ENCODE results near the gene MCTP1. TPM values are rescaled to one million over a fixed set of nuclear protein-coding genes. Genes with fewer than 3 reads are reported as not detected.

MCTP1 gene
- total RNA-seq, 1 donor from 2014 or later: 9.9 TPM

DNA sequence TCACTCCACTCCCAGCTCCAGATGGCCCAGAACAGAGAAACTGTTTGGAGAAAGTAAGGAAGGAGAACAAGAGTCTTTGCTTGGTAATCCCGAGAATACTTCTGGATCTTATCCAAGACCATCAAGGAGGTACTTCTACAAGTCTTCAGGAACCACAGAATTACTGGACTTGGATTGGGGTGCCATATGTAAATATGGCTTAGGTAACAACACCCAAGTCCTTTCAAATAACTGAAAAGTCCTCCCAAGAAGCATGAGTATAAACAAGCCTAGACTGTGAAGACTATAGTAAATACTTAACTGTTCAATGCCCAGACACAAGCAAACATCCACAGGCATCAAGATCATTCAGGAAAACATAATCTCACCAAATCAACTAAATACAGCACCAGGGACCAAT, 170.0 kb downstream of the MCTP1 start:
- no peak for DNase-seq (ENCODE audit: low spot score)

DNA sequence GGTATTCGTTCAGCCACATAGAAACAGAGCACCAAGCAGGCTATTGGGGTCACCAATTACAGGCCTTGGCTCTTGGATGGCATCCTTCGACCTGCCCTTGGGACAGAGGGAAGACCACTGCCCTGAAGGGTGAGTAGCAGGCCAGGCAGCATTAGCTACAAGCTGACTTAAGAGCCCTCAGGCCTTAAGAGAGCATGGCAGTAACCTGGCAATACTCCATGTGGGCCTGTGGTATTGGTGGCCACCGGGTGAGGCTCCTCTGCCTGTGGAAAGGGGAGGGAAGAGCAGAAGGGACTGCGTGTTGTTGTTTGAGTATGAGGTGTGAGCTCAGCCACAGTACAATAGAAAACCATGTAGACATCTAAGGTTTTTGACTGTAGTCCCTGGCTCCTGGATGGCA, 170.6 kb downstream of the MCTP1 start:
- DNase-seq (ENCODE audit: low spot score): no peak

DNA sequence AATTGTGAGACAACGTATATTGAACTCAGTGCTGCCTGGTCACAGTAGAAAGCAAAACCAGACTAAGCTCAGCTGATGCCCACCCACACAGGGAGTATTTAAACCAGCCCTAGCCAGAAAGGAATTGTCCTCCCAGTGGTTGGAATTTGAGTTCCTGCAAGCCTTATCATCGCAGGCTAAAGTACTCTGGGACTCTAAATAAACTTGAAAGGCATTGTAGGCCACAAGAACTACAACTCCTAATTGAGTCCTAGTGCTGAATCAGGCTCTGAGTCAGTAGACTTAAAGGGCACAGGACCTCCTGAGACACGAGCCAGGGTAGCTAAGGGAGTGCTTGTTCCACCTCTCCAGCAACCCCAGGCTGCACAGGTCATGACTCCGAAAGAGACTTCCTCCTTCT, 171.4 kb downstream of the MCTP1 start:
- DNase-seq (ENCODE audit: low spot score): no peak

DNA sequence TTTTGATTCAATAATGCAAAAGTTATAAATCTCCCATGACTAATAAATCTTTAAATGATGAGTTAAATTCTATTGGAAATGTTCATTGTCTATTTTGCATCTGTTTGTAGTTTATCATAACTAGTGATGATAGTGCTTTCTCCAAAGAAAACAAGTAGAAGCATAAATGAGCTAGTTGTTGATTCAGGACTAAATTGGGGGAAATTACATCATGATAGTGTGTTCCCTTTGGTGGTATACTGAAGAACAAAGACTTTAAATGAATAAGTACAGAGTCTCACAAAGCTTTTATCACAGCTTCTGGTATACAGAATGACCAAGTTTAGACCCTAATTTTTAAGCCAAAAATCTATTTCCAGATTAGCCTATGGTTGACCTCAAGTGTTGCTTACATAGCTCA, 173.8 kb downstream of the MCTP1 start:
- DNase-seq (ENCODE audit: low spot score): no peak

DNA sequence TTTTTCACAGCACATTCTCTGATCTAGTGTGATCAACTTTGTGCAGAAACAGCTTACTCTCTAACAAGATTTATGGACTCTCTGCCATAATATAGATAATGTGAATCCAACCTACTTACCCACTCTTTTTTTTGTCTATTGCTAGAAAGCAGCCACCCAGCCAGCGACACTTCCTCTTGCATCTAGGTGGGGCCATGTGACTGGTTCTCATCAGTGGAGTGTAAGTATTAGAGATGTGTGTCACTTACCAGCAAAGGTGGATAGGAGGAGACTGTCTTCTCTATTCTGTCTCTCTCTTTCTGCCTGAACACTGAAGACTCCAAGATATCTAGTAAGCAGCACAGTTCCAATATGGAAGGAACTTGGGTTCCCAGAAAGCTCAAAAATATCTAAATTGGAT, 174.8 kb downstream of the MCTP1 start:
- no peak for DNase-seq (ENCODE audit: low spot score)

DNA sequence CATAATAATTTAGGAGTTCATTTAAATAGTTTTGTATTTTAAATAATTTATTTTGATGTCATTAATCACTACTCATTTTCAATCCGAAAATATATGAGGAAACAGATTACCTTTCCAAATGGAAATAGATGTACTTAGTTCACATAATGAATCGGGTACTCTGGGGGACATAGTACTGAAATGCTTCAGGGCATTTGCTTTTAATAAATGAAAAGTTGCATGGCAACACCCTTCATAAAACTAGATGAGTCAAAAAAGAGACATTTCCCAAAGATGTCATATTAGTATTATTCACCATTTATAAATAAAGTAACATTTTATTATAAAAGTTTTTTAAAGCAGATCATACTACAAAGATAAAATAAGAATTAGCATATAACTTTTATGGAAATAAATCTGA, 177.8 kb downstream of the MCTP1 start:
- no peak for DNase-seq (ENCODE audit: low spot score)

DNA sequence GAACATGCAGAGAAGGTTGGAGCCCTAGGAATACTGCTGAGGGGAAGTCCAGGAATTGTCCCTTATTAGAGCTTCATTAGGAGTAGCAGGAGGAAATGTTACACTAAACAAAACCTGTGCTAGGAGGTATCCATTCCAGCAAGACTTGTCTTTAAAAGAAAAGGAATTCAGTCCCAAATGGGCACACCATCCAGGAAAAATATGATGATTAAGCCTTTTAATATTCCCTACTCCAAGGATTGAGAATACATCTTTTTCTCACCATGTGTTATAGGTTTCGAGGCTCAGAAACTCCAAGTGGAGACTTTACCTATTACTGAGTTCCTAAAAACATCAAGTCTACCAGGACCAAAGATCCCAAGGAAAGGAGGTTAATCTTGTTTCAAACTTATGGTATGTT, 179.3 kb downstream of the MCTP1 start:
- DNase-seq (ENCODE audit: low spot score): no peak

DNA sequence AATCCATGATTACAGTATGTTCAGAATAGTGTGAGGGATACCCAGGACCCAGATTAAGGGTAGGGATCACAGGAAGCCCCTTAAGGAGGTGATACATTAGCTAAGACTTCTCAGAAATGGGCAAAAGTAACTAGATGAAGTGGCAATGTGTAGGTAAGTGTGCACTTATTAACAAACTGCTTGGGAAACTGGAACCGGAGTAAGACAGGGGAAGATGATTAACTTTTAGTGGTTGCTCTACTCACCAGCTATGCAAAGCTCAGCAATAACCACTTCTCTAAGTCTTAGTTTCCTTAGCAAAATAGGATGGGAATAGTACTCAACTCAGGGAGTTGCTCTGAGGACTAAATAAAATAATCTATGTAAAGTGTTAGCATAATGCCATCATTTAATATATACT, 182.2 kb downstream of the MCTP1 start:
- no peak for DNase-seq (ENCODE audit: low spot score)

DNA sequence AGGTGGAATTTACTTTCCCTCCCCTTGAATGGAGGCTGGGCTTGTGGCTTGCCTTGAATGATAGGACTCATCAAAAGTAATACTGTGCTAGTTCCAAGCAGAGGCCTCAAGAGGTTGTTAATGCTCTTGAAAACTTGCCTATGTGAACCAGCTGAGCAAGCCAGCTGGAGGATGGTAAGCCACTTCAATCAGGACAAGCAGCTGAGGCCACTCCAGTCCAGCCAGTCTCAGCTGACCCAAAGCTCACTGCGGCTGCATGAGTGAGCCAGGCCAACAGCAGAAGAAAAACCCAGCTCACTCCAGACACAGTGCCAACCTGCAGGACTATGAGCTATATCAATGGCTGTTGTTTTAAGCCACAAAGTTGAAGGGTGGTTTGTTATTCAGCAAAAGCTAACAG, 182.8 kb downstream of the MCTP1 start:
- DNase-seq (ENCODE audit: low spot score): no peak

DNA sequence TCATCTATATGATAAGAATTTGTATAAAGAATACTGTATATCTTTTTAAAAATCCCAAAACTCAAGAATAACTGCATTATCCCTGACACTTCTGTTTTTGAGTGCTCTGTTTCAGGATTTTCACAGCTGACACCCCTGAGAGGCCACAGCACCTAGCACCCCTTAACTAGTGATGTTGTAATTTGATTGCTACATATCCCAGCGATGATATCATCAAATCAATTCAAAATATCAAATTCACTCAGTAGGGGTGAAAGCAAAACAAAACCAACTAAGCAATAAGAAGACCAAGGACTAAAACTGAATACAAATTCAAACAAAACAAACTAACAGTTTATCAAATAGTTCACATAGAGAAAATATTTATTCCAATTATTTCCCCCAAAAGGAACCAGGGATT, 184.3 kb downstream of the MCTP1 start:
- DNase-seq (ENCODE audit: low spot score): no peak

DNA sequence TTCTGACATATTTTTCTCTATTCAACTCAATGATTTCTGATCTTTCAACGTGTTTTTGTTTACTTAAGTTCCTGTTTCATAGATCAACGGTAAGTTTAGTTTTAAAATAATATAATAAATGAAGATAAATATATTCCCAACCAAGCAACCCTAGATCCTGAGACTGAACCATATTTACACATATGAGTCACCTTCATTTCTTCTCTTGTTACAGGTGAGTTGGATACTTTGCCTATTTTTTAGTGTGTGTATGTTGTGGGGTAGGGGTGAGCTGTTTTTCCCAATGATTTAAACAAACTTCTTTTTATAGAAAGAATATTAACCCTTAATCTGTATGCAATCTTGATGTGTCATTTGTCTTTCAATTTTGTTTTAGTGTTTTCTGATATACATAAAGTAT, 186.9 kb downstream of the MCTP1 start:
- no peak for DNase-seq (ENCODE audit: low spot score)

DNA sequence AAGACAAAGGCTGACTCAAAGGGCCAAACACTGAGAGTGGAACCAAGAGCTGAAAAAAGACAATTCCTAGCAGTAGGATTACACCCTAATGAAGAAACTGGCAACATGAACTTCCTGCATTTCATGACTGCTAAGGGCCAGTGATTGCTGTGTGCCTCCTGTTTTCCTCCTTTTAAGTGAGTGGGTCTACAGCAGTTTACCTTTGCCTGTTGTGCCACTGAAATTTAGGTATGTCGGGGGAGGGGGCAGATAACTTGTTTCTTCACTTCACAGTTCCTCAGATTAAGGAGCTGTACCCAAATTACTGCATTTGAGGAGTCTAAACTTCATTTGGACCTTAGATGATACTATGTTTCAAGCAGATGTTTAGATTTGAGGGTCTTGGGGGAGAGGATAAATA, 191.7 kb downstream of the MCTP1 start:
- DNase-seq (ENCODE audit: low spot score): no peak

DNA sequence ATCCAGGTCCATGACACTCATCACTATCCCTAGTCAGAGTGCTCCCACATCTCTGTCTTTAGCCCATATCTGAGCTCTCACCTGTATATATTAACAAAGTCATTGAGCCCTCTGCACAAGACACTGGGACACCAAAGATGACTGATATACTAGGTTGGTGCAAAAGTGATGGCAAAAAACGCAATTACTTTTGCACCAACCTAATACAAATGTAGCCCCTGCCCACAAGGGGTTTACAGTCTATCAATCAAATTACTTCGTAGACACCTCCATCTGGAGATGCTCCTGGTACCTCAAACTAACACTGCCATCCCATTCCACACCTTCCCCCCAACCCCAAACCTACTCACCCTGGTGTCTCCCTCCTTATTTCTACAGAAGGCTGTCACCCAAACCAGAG, 194.1 kb downstream of the MCTP1 start:
- DNase-seq (ENCODE audit: low spot score): no peak

DNA sequence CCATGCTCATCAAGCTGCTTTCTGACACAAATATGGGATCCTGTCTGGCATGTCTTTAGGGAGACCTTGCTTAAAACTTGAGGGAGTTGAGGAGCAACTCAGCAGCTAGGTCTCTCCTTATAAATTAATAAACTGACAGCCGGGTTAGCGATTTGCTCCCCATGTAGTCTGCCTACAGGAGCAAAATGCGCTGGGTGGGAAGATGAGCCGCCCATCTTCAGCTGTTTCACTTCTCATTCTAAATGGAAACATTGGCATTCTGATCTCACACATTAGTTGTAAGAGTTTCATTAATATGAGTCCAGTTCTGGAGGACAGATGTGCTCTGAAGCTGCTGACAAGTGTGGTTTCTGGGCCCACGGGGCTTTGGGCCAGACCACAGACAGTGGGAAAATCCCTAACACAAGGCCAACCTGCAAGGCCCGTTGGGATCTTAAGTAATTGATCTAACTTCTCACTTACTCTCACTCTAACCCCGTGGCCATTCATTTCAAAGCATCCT, 197.0 kb downstream of the MCTP1 start:
- no peak for DNase-seq (ENCODE audit: low spot score)

DNA sequence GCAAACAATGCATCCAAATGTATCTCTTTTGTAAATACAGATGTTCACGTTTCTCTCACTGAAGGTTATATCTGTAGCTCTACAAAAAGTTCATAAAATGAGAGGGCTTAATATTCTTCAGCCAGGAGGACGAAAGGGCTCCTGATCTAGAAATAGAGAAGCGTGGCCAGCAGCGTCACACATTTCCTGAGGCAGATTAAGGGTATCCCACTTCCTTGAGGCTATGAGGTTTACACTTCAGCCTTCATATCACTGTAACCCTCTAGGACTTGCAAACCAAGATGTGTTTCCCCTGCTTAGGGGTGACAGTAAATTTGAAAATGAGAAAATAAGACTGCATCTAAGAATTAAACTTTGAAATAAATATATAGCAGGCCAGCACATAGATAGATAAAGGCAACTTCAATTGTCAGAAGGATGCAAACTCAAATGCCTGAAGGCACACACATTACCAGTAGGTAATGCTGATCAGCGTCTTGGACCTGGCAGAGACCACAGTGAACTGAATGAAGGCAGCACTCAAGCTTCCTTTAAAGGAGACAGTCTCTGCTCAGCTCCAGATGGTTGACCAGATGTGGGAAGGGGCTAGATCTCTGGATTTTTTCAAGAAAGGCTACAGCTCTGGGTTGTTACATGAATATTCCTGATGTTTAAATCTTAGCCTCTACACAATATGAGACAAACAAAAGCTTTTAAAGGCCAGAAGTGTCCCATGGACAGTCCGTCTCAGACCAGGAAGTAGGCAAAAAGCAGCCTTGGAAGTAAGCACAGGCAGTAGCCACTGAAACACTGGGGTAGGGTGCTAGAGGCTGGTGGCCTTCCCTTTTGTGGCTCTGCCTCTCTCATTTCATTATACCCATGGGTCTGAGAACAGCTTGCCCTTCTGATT, 197.7 kb downstream of the MCTP1 start:
- DNase-seq (ENCODE audit: low spot score): no peak

DNA sequence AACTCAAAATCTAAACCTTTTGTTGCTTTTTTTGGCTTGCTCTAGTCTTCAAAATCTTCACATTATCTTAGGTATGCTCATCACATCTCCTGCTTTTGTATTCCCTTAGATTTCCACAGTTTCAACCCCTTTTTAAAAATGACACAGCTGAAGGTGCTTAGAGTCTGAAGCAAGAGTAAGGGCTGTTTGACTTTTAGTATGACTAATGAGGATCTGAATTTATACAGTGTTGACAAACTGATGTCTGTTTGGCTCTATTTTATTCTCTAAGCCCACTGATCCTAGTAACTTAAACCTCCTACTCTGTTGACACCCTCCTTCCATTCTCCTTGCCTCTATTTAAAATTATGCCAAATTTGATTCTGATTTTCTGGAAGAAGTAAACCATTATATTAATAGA, 200.1 kb downstream of the MCTP1 start:
- DNase-seq (ENCODE audit: low spot score): no peak

DNA sequence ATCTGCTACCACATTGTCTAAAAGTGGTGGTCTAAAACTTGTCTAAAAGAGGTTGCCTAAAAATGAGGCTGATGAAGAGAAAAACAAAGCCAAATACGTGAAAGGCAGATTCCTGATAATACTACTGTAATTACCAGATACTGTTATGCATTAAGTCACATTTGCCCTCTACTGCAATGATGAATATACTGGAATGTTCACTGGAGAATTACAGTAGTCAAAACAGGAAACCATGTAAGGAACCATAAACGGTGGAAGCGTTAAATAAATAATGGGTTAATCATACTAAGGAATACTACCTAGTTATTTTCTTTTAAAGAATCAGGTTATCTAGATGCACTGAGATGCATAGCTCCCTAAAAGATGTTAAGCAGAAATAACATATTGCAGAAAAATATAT, 201.3 kb downstream of the MCTP1 start:
- DNase-seq (ENCODE audit: low spot score): no peak

DNA sequence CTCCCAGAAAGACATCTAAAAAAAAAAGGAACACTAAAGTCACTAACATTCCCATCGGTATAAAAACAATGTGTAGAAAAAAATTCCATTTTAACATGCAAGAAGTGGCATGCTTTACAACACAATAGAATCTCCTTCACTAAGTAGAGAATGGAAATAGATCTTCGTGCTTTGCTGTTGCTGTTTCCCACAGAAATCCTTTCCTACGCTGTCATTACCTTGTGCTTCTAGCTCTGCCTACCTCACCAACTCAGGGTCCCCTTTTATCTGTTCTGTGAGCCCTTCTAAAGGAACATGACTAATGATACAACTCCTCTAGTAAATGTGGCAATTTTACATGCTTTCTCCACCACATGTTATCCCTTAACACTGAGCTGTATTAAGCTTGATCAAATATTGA, 202.9 kb downstream of the MCTP1 start:
- no peak for DNase-seq (ENCODE audit: low spot score)

DNA sequence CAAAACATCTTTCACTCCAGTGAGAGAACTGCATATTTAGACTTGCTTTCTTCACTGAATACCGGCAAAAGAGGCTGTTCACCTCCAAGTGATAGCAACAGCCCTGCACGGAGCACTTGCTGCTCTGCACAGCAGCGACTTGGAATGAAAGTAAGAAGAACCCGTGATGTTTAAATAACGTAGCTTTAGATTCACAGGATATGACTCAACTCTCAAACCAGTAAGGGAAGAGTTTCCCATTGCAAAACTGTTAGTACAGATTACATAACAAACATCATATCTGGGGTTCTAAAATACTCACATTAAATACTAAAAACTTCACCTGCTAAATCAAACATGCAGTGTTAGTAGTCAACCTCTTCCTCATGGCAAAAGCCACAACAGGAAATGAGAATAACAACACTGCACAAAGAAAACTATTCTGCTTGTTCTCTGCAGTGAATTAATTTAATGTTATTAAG, 203.4 kb downstream of the MCTP1 start:
- DNase-seq (ENCODE audit: low spot score): no peak

DNA sequence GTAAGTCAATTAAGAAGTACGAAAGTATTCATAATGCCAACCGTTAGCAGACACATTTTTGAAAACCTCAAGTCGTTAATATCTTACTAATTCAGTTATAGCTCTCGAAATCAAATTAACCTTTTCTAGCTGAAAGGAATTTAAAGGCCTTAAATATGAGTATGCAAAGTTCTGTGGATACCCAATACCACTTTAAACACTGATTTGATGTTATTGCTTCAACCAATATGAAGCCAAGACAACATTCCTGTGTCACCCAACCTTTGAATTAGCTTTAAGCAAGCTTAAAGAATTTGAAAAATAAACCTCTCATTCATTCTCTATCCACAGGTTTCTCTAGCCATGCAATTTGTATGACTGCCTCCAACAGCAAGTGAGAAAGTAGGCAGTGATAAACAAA, 204.5 kb downstream of the MCTP1 start:
- no peak for DNase-seq (ENCODE audit: low spot score)

DNA sequence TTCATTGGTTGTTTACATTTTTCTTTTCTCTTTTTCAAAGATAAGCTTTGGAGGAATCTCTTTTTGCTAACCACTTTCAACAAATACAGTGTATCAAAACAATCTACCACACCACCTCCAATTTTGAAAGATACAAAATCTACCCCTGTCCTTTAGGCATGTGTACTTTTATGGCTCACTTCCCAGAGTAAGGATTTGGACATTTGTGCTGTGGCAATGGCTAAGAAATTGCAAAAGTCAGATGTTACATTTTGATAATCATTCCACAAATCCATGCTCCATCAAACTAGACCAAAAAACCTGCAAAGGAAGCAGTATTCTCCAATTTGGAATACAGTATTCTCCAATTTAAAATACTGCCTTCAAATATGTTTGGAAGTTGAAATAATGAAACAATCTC, 204.9 kb downstream of the MCTP1 start:
- no peak for DNase-seq (ENCODE audit: low spot score)

DNA sequence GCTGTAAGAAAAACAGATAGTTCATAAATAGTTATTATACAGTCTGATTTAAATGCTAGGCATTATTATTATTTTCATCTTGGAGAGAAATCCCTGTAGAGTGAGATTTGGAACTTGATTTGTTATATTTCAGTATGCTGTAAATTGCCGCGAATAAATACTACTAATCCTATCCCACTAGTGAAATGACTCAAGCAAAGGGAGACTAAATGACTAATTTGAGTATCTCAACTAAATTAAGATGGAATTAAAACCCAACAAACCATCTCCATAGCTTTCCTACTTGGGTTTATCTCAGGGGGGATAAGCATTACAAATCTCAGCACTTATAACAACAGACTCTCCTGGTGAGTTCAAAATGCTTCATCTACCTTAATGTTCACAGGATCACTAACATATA, 206.0 kb downstream of the MCTP1 start:
- DNase-seq (ENCODE audit: low spot score): no peak

DNA sequence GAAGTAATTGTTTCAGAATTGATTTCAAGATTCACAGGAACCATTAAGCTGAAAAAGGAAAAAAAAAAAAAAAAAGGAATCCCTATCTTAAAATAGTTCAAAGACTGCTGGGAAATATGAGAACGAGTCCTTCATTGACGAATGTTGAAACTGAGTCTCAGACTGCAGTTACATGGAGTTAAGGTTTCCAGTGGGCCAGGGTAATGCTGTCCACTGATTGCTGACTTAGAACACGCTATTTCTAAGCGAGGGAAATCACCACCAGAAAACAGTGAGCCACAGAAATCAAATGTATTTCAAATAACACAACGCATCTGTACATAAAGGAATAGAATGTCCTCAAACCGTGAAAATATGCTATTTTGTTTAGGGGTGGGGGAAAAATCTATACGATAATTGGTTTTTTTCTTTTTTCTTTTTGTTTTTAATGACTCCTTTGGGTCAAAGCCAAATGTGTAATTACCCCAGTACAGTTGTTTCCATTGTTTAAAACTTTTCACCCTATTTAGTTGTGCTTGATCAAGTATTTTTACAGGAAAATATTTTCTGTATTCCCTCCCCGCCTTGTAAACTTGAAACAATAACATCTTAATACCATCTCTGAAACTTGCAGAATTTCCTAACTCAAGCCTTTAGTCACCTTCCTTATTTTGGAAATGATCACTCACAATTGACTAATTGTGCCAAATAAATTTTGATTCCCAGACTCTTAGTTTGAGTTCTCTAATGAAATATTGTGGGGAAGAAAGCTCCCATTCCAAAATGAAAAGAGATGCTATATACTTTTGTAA, 208.3 kb downstream of the MCTP1 start:
- no peak for DNase-seq (ENCODE audit: low spot score)

Measured in mucosa of gallbladder (tissue), 1 donor.